B cell (primary cell): ENCODE data around the gene DNAJA3. TPM values are rescaled to one million over a fixed set of nuclear protein-coding genes. Genes with fewer than 3 reads are reported as not detected.

Experiments
- ATAC-seq: fragments of 200-7000 bp; cut with Tn5 transposase; one replicate; pipeline ENCODE4 v1.10.0; 2021; ENCODE audit warnings: low read depth, mild to moderate bottlenecking, moderate number of reproducible peaks, moderate library complexity
- CTCF ChIA-PET: fragments of 350-600 bp; sonication (Branson Sonifier 250); formaldehyde crosslinking; loops from one replicate; lab custom pipeline; 2021; ENCODE audit warnings: antibody characterized with exemption, inconsistent platforms; lab: Charles Lee
- POLR2A ChIA-PET: fragments of 350-600 bp; sonication (Branson Sonifier 250); formaldehyde crosslinking; loops from one replicate; lab custom pipeline; 2021; ENCODE audit warnings: antibody characterized with exemption; lab: Charles Lee
- DNase-seq: peaks from one replicate; pipeline ENCODE4 v3.0.0; 2013
- H2AFZ ChIP-seq: 2 replicates; pipeline ENCODE4 v1.6.1; 2012; ENCODE audit warnings: mild to moderate bottlenecking, low read depth, low read length; ENCODE audit not compliant: insufficient read depth, poor library complexity, severe bottlenecking
- H3K27ac ChIP-seq, 2 donors: 1 replicate in 1 of 2; 2 replicates in 1 of 2; pipeline ENCODE4 v1.5.1; 2012 to 2013; ENCODE audit warnings: low read length in 2 of 2, mild to moderate bottlenecking in 2 of 2, moderate library complexity in 1 of 2
- H3K27me3 ChIP-seq, 4 experiments: fragments of 200-600 bp in 1 of 4; sonication (generic) in 1 of 4; replicated peaks in 1 of 4; 1 replicate in 2 of 4; 2 replicates in 2 of 4; pipeline versions ENCODE4 v1.6.1 to v1.7.0; 2013 to 2016; ENCODE audit warnings: low read length in 3 of 4, mild to moderate bottlenecking in 2 of 4, mixed read lengths in 1 of 4, moderate library complexity in 1 of 4; ENCODE audit not compliant: insufficient read depth in 4 of 4, control insufficient read depth in 3 of 4; ENCODE audit errors: control extremely low read depth in 1 of 4
- H3K36me3 ChIP-seq, 2 experiments: replicated peaks in 1 of 2; 1 replicate in 1 of 2; 2 replicates in 1 of 2; pipeline versions ENCODE4 v1.6.1 to v1.7.1; 2013; ENCODE audit warnings: low read length in 1 of 2; ENCODE audit not compliant: insufficient read depth in 2 of 2, control insufficient read depth in 1 of 2; ENCODE audit errors: control extremely low read depth in 1 of 2, extremely low read depth in 1 of 2
- H3K4me1 ChIP-seq, 2 donors: fragments of 200-600 bp in 1 of 2; sonication (generic) in 1 of 2; 1 replicate in 1 of 2; 2 replicates in 1 of 2; pipeline versions ENCODE4 v1.5.1 to v1.6.1; 2013 to 2017; ENCODE audit warnings: low read length in 2 of 2; ENCODE audit not compliant: control insufficient read depth in 2 of 2, insufficient read depth in 2 of 2
- H3K4me2 ChIP-seq: replicated peaks from 2 replicates; pipeline ENCODE3; 2012; ENCODE audit warnings: mild to moderate bottlenecking, low read depth, low read length; ENCODE audit not compliant: poor library complexity, severe bottlenecking
- H3K4me3 ChIP-seq, 5 experiments: fragments of 200-600 bp in 1 of 5; sonication (generic) in 1 of 5; 1 replicate in 3 of 5; 2 replicates in 2 of 5; pipeline versions ENCODE4 v1.5.1 to v1.7.0; 2011 to 2016; ENCODE audit warnings: low read length in 4 of 5, mild to moderate bottlenecking in 4 of 5, low read depth in 2 of 5, control low read depth in 1 of 5, moderate library complexity in 1 of 5; ENCODE audit not compliant: insufficient read depth in 1 of 5; ENCODE audit errors: control extremely low read depth in 1 of 5, extremely low read depth in 1 of 5
- H3K79me2 ChIP-seq: fragments of 200-600 bp; sonication (generic); one replicate; pipeline ENCODE4 v1.6.0; 2016; ENCODE audit warnings: low read length; ENCODE audit not compliant: control insufficient read depth, insufficient read depth
- H3K9ac ChIP-seq: fragments of 200-600 bp; sonication (generic); 2 replicates; pipeline ENCODE4 v1.6.1; 2017; ENCODE audit warnings: mild to moderate bottlenecking, low read length, moderate library complexity
- H3K9me3 ChIP-seq, 3 donors: one replicate each; pipeline versions ENCODE4 v1.6.1 to v1.7.1; 2013; ENCODE audit warnings: low read length in 2 of 3; ENCODE audit not compliant: control insufficient read depth in 2 of 3, insufficient read depth in 1 of 3; ENCODE audit errors: control extremely low read depth in 1 of 3
- H4K20me1 ChIP-seq: 2 replicates; pipeline ENCODE4 v1.6.0; 2012; ENCODE audit warnings: mild to moderate bottlenecking, low read length; ENCODE audit not compliant: insufficient read depth, control insufficient read depth, poor library complexity, severe bottlenecking
- H3K27ac Mint-ChIP-seq: one replicate; pipeline ENCODE4 v1.8.0; 2021; ENCODE audit warnings: mixed read lengths
- H3K27me3 Mint-ChIP-seq: one replicate; pipeline ENCODE4 v1.8.0; 2021; ENCODE audit warnings: mixed read lengths
- H3K4me1 Mint-ChIP-seq: one replicate; pipeline ENCODE4 v1.8.0; 2021; ENCODE audit warnings: mixed read lengths
- H3K4me3 Mint-ChIP-seq: one replicate; pipeline ENCODE4 v1.8.0; 2021; ENCODE audit warnings: mixed read lengths
- H3K9me3 Mint-ChIP-seq: one replicate; pipeline ENCODE4 v1.8.0; 2022; ENCODE audit warnings: mixed read lengths; ENCODE audit not compliant: insufficient read depth
- CTCF ChIP-seq: fragments of 200-600 bp; IDR thresholded peaks from one replicate; pipeline ENCODE4 v1.8.0; 2022; ENCODE audit warnings: antibody characterized with exemption, mild to moderate bottlenecking
- EZH2 ChIP-seq: IDR thresholded peaks from 2 replicates; pipeline ENCODE4 v1.6.1; 2012; ENCODE audit warnings: borderline replicate concordance, low read depth, mild to moderate bottlenecking, moderate library complexity, low read length; ENCODE audit not compliant: insufficient read depth, poor library complexity, severe bottlenecking
- WGBS: methylation state at CpG from one replicate; pipeline ENCODE4 v1.1.5; 2013; ENCODE audit warnings: missing lambda C conversion rate; ENCODE audit not compliant: insufficient coverage; 5-methylcytosine and 5-hydroxymethylcytosine counted together
- intact Hi-C: fragments of 100-400 bp; cut with micrococcal nuclease; formaldehyde crosslinking; loops from one replicate; pipeline ENCODE4 v1.10.0; 2022
- polyA plus RNA-seq: library from polyadenylated mRNA; depleted of rRNA; stranded (reverse); fragments of >200 nt; gene quantifications from 2 replicates; pipeline ENCODE4 v1.2.3, GENCODE V29; 2012
- total RNA-seq, 2 donors: library from RNA; stranded (reverse); fragments of 120-200 nt in 1 of 2; gene quantifications; 1 replicate in 1 of 2; 2 replicates in 1 of 2; pipeline versions ENCODE4 v1.2.3 to v1.2.4, GENCODE V29; 2013 to 2022

DNAJA3 gene
- total and polyA plus RNA-seq, 2 donors (not counting 1 experiment from before 2014, with no cell fraction given): 59.3 to 67.7 TPM

GRCh38 chr16:4494746-4495490 is 69.2 kb downstream of the DNAJA3 start:
- intact Hi-C loops: no loop called here
- H3K27me3 Mint-ChIP-seq: no peaks in the 10 kb centered on the region
- H3K4me1 ChIP-seq: peaks cover 0 to 4% of the 10 kb centered on the region in 2 donors
- H3K4me3 ChIP-seq: no peak overlapping the region
- no peaks in the 10 kb centered on the region for H3K9me3 Mint-ChIP-seq
- POLR2A ChIA-PET: interaction anchor here (0.6 to 0.7 kb wide), 2 partner anchors 10 to 81 kb away, joined by 4 to 5 read pairs; no protein-coding TSS in a partner anchor
- H3K27ac Mint-ChIP-seq: no peak overlapping the region
- TF ChIP-seq CTCF: no peak
- no peak for TF ChIP-seq EZH2
- DNase-seq (no peak), ATAC-seq (no peak)
- no peak overlapping the region for H3K9ac ChIP-seq
- H3K27ac ChIP-seq: peak overlapping the region in 1 of 2 donors; percentile 12
- peaks cover 11% of the 10 kb centered on the region for H3K4me1 Mint-ChIP-seq
- H4K20me1 ChIP-seq: peaks cover 10% of the 10 kb centered on the region
- peaks cover 1 to 40% of the 10 kb centered on the region in 2 experiments for H3K36me3 ChIP-seq
- no peak overlapping the region for H3K4me2 ChIP-seq
- H3K79me2 ChIP-seq: peaks cover 86% of the 10 kb centered on the region
- no peaks in the 10 kb centered on the region for H3K9me3 ChIP-seq
- CTCF ChIA-PET: interaction anchor here (1.0 kb wide), 1 partner anchor 54 kb away, joined by 3 read pairs; no protein-coding TSS in a partner anchor
- H2AFZ ChIP-seq: no peak overlapping the region
- H3K4me3 Mint-ChIP-seq: no peak overlapping the region
- 100% methylated on average over 1 of the region's 6 CpGs for WGBS
- no peaks in the 10 kb centered on the region for H3K27me3 ChIP-seq

DNA sequence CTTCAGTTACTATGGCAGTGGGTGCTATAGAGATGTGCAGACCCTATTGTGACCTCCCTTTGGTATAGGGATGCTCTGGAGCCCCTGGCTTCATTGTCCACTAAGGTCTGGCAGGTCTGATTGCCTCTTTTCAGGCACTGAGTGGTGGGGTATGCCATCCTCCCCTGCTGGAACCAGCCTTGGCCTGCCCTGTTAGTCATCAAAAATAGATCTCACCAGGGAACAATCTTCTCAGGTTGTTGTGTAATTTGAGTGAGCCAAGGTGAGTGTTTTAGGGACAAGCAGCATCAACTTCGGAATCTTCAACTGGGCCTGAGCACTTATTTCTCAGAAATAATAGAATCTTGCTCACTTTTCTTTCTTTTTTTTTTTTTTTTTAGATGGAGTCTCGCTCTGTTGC is 70.1 kb downstream of the DNAJA3 start:
- no peak overlapping the region for H3K27ac ChIP-seq
- H3K27me3 Mint-ChIP-seq: no peaks in the 10 kb centered on the region
- DNase-seq (no peak), ATAC-seq (no peak)
- intact Hi-C loops: no loop called here
- CTCF ChIA-PET: interaction anchor here (0.7 kb wide), 1 partner anchor 9 kb away, joined by 3 read pairs; no protein-coding TSS in a partner anchor
- no CpG with 5 or more reads among the region's 2 CpGs for WGBS
- no peak overlapping the region for H3K4me3 ChIP-seq
- no peak overlapping the region for H3K4me2 ChIP-seq
- H3K36me3 ChIP-seq: peaks cover 1 to 33% of the 10 kb centered on the region in 2 experiments
- H3K9me3 Mint-ChIP-seq: no peaks in the 10 kb centered on the region
- peaks cover 86% of the 10 kb centered on the region for H3K79me2 ChIP-seq
- no peaks in the 10 kb centered on the region for H3K9me3 ChIP-seq
- H3K4me3 Mint-ChIP-seq: no peak overlapping the region
- POLR2A ChIA-PET: no interaction called here
- no peaks in the 10 kb centered on the region for H3K27me3 ChIP-seq
- no peak overlapping the region for H3K9ac ChIP-seq
- H3K27ac Mint-ChIP-seq: no peak overlapping the region
- TF ChIP-seq CTCF (no peak), EZH2 (no peak)
- H3K4me1 ChIP-seq: peaks cover 0 to 4% of the 10 kb centered on the region in 2 donors
- H4K20me1 ChIP-seq: peaks cover 10% of the 10 kb centered on the region
- no peak overlapping the region for H2AFZ ChIP-seq
- peaks cover 13% of the 10 kb centered on the region for H3K4me1 Mint-ChIP-seq
